Umbilical cord (tissue), 2 donors: ENCODE results near the gene G3BP1. TPM values are rescaled to one million over a fixed set of nuclear protein-coding genes. Genes with fewer than 3 reads are reported as not detected.
"Not testable (repeated sequence)": the region's sequence is repeated elsewhere in the genome, so short reads cannot be mapped to it uniquely, and the experiment has no call there.

ENCODE experiments used
- DNase-seq: peaks from one replicate; pipeline ENCODE4 v3.0.0-alpha.2; 2015; ENCODE audit warnings: low spot score
- total RNA-seq: library from RNA; depleted of rRNA; stranded (reverse); fragments of >200 nt; gene quantifications from one replicate; pipeline ENCODE4 v1.2.3, GENCODE V29; 2014; ENCODE audit warnings: low replicate concordance; ENCODE audit not compliant: insufficient read depth

The G3BP1 gene
- total RNA-seq, 1 donor from 2014 or later = 143 TPM

DNA sequence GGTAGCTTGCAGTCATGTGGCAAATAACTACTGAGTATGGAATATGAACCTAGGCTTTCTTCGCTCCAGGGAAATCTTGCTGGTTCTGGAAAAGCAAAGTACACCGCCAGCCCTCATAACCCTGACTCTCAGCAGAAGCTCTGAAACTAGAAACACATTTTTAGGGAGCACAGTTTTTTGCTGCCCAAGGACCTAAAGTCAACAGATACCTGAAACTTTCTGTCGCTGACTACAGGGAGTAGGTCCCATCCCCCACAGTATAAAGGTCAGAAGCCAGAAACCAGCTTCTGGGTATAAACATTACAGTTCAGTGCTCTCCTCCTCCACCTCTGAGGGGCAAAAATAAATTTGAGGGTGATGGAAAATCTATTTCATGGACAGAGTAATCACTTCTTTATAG lies 16.4 kb upstream of the G3BP1 start:
- no peak for DNase-seq

GRCh38 chr5:151757233-151758140 lies 14.3 kb upstream of the G3BP1 start:
- DNase-seq = peak; percentile 22

GRCh38 chr5:151758141-151758429 lies 13.7 kb upstream of the G3BP1 start:
- peak; percentile 16 for DNase-seq

DNA sequence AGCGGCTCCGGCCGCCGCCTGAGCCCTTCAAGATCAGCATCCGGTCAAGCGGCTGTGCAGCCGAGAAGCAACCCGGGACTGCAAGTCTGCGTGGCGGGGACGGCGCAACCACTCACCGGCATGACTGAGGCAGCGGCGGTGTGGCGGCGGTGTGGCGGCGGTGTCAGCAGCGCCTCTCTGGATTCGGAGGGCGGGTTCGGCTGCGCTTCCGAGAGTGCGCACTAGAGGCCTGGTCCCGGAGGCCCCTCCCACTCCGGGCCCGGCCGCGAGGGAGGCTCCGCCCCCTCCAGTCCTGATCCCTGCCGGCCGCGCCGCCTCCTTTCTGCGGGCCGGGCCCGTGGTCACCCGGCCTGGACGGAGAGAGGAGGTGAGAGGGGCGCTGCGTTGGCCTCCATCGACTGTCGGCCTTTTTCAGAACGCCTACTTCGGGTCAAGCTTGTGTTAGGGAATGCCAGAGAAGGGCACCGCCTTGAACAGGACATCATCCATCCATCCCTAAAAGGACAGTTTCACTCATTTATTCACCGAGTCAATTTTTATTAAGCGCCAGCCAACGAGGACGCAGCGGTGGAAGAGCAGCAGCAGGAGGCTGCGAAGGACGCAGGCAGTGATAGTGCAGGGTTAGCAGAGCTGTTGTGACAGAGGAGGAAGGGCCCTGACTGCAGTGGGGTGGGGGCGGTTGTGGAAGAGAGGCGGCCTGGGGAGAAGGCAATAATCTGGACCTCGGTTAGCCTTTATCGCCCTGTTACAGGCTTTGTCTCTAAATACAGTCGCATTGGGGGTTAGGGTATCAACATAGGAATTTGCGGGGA lies 13.1 kb upstream of the G3BP1 start, which contains the start of gene ATOX1:
ATOX1 (minus strand) TSS at position 202 of the 812 bp plus-strand sequence; CDS start at position 122, 80 bp downstream.
- peak; percentile 93 for DNase-seq

GRCh38 chr5:151764801-151765200 lies 7.0 kb upstream of the G3BP1 start:
- no peak for DNase-seq

GRCh38 chr5:151766975-151767374 lies 4.8 kb upstream of the G3BP1 start:
- DNase-seq = no peak

DNA sequence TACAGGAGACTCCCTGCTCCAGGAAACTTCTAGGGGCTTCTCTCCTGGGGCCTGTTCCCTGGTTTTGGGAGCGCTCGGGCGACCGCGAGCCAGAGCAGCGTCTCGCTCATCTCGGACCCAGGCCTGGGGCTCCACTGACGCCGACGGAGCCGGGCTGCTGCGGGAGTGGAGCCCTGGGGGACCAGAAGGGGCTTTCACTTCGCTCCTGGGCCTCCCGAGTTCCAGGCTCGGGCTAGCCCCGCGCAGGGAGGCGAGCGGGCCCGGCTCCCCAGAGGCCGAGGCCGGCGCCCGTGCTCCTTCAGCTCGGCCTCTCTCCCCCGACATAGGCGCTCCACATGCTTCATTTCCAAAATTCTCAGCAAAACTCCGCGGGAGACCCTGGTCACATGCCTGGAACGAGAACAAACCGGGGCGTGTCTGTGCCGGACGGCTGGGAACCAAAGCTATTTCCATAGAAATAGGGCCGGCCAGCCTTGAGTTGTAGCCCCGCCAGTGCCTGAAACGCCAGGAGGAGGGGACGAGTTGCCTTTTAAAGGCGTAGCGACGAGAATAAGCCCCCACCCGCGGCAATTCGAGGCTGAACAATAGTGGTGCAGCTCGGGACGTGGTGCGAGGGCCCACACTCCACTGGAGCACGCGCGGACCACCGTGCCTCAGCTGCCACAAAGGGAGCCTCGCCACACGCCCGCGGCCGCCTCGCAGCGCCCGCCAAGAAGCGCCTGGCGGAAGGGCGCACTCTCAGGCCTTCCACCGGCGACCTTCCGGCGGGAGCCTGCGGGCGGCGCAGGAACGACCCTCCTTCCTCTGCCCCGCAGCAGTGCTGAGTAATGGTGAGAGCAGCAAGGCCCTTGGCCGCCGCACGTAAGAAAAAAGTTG lies 1.1 kb upstream of the G3BP1 start:
- peak; percentile 88 for DNase-seq

DNA sequence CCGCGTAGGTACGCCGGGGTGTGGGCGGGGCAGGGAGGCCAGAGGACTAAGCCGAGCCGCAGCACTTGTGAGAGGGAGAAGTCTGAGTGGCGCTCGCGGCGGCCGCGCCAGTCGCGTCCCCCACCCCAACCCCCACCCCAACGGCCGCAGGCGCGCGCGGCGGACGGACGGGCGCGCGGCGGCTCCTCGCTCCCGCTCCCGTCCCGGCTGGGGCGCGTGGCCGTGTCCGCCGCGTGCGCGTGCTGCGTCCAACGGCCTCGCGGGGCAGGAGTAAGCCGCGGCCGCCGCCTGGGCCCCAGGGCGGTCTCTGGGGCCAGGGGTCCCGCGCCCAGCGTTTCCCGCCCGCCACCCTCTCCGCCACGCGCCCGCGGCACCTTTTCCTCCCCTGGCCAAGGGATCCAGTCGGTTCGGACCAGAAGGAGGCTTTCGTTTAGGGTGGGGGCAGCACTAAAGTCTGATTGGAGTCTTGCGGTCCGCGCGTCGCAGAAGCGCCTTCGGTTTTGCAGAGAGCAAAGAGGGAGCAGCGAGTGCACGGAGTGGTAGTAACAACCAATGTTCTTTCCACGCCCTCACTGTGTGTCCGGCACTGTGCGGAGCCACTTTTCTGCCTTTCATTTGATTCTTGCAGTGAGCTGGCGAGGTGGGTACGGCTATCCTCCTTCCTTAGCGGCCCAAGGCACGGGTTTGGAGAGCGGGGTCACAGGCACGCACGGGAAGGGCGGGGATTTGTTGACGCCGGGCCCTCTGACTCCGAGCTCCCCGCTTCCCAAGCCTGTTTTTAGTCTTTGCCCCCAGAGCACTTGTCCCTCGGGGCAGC lies 483 bp downstream of the G3BP1 start:
- DNase-seq = peak; percentile 62

DNA sequence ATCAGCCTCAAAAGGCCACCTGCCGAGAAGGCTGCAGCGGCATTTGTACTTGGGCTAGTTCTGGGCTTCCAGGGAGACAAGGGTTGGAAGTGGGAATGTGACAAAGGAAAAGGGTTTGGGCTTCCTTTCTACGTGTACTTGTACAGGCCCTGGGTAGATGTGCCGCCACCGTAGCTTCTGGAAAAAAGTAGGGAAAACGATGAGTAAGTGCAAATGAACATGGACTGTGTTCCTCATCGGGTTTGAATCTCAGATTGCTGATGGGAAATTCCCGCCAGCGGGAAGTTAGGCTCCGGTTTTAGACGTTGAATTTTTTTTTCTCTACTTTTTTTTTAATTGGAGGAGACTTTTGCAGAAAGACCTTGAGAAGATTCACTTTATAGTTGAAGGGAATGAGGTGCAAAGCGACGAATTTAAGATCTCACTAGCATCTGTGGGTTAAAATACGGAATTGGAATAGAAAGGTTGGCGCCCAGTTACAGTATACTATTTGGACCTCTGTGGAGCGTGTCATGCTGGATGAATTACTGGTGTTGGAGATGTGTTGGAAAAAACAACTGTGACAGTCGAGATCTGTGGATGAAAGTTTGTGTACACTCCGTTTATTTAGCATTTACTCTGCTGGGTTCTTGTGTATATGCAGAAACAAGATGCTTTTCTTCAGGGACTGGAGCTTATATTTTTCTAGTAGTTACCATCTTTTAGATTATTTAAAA lies 1.2 kb downstream of the G3BP1 start:
- peak; percentile 59 for DNase-seq

DNA sequence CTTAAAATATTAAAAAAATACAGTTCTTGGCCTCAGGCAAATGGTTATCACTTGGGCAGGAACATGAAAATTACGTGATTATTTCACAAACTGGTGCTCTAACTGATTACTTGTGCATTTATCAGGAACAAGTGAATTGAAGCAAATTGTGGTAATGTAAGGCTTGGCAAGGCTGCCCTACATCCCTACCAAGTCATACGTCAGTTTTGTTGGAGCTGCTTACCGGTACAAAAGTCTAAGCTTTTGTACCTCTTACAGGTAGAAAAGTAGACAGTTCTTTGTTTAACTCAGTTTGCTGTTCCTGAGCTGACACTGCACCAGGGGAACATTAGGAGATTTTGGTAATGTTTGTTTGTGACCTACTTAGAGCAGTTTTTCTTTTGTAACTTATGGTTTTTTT lies 2.2 kb downstream of the G3BP1 start:
- DNase-seq = no peak

DNA sequence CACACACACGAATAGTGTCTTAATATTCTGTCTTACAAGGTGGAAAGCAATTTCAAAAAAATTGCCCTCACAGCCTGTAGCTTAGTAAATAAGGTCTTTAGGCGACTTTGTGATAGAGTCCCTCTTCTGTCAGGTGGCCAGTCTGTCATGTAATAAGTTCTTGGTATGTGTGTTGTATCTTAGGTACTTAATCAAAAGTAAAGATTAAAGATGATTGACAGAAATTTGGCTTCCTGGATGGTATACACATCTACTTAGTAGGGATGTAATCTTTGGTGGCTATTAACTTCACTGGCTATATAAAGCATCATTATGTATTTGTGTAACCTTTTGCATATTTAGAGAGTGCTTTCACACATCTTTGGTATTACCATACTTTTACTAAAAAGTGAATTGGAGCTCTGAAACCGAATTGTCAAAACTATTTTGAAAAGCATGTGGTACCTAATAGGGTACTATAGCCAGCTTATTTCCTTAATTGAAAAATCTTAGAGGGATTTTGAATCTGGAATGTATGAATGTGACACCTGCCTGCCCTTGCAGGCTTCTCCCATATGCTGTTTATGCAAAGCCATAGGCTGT lies 3.4 kb downstream of the G3BP1 start:
- DNase-seq = no peak

GRCh38 chr5:151779531-151780125 lies 7.9 kb downstream of the G3BP1 start:
- DNase-seq = no peak

DNA sequence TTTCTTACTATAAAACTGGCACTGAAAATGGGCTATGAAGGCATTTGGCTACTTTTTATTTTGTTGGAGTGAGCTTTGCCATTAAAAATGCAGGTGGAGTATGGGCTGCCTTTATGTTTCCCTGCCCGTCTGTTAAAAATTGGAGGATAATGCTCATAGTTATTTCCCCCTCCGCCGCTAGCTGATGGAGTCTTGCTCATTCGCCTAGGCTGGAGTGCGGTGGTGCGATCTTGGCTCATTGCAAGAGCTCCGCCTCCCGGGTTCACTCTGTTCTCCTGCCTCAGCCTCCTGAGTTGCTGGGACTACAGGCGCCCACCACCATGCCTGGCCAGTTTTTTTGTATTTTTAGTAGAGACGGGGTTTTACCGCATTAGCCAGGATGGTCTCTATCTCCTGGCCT lies 8.6 kb downstream of the G3BP1 start:
- DNase-seq = no peak

DNA sequence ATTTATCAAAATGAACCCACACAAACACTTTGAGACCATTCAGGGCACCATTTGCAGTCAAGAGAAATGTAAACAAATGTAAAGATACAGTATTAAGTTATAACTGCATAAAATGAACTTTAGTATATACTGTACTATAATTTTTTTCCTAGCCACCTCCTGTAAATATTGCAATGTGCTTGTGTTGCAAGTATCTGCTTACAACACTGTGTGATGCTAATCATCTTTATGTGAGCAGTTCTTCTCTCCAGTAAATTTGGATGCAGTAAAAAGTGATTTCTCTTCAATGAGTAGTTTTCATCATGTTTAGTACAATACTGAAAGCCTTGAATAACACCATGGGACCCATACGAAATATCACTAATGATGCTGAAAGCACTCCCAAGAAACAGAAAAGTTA lies 9.4 kb downstream of the G3BP1 start:
- no peak for DNase-seq

DNA sequence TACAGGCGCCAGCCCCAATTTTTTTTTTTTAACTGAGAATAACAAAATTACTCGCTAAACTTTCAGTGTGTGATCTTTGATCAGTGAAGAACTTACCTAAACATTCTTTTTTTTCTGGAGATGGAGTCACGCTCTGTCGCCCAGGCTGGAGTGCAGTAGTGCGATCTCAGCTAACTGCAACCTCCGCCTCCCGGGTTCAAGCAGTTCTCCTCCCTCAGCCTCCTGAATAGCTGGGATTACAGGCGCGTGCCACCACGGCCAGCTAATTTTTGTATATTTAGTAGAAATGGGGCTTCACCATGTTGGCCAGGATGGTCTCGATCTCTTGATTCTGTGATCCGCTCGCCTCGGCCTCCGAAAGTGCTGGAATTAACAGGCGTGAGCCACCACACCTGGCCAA lies 11.9 kb downstream of the G3BP1 start:
- DNase-seq = not testable (repeated sequence)

GRCh38 chr5:151784141-151784540 lies 12.4 kb downstream of the G3BP1 start:
- DNase-seq = no peak

- DNase-seq = no peak
Observed at GRCh38 chr5:151786468-151786867, 14.7 kb downstream of the G3BP1 start.

DNA sequence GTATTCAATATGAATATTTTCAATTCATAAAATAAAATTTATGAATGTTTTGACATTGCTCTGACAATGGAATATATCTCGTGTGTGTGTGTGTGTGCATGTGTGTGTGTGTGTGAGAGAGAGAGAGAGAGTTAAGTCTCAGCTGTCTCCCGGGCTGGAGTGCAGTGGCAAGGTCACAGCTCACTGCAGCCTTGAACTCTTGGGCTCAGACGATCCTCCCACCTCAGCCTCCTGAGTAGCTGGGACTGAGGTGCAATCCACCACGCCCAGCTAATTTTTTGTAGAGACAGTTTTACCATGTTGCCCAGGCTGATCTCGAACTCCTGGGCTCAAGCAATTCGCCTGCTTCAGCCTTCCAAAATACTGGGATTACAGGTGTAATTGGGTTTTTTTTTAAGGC lies 16.1 kb downstream of the G3BP1 start:
- DNase-seq = no peak

- DNase-seq = no peak
Observed at GRCh38 chr5:151793358-151793757, 21.6 kb downstream of the G3BP1 start.
